ENCODE data around the gene LARP4B.

The LARP4B gene

GRCh38 chr10:824946-825345 is 106.6 kb downstream of the LARP4B start:
- no peak for DNase-seq (ENCODE audit: low spot score)

GRCh38 chr10:824497-824896 is 107.0 kb downstream of the LARP4B start:
- DNase-seq (ENCODE audit: low spot score) = no peak

- DNase-seq (ENCODE audit: low spot score) = no peak
Measured at GRCh38 chr10:822661-823367, 108.7 kb downstream of the LARP4B start.

GRCh38 chr10:822197-822596 is 109.3 kb downstream of the LARP4B start:
- DNase-seq (ENCODE audit: low spot score) = no peak

GRCh38 chr10:821322-821721 is 110.2 kb downstream of the LARP4B start:
- no peak for DNase-seq (ENCODE audit: low spot score)

GRCh38 chr10:819816-820215 is 111.7 kb downstream of the LARP4B start:
- no peak for DNase-seq (ENCODE audit: low spot score)

- no peak for DNase-seq (ENCODE audit: low spot score)
Measured at GRCh38 chr10:819326-819725, 112.2 kb downstream of the LARP4B start.

GRCh38 chr10:818526-819220 is 112.8 kb downstream of the LARP4B start:
- no peak for DNase-seq (ENCODE audit: low spot score)

GRCh38 chr10:818010-818409 is 113.5 kb downstream of the LARP4B start:
- DNase-seq (ENCODE audit: low spot score) = no peak

GRCh38 chr10:817371-817770 is 114.1 kb downstream of the LARP4B start:
- DNase-seq (ENCODE audit: low spot score) = no peak

- DNase-seq (ENCODE audit: low spot score) = no peak
Measured at GRCh38 chr10:816958-817357, 114.5 kb downstream of the LARP4B start.

- DNase-seq (ENCODE audit: low spot score) = no peak
Measured at GRCh38 chr10:816091-816477, 115.4 kb downstream of the LARP4B start.

GRCh38 chr10:815338-816090 is 116.0 kb downstream of the LARP4B start:
- DNase-seq (ENCODE audit: low spot score) = no peak

- no peak for DNase-seq (ENCODE audit: low spot score)
Measured at GRCh38 chr10:814536-815302, 116.8 kb downstream of the LARP4B start.

GRCh38 chr10:813286-813685 is 118.2 kb downstream of the LARP4B start:
- no peak for DNase-seq (ENCODE audit: low spot score)

GRCh38 chr10:812787-813186 is 118.7 kb downstream of the LARP4B start:
- DNase-seq (ENCODE audit: low spot score) = no peak

- no peak for DNase-seq (ENCODE audit: low spot score)
Measured at GRCh38 chr10:811379-812175, 119.9 kb downstream of the LARP4B start.

- DNase-seq (ENCODE audit: low spot score) = no peak
Measured at GRCh38 chr10:810351-810846, 121.1 kb downstream of the LARP4B start.

GRCh38 chr10:809671-810350 is 121.7 kb downstream of the LARP4B start:
- no peak for DNase-seq (ENCODE audit: low spot score)

- DNase-seq (ENCODE audit: low spot score) = no peak
Measured at GRCh38 chr10:807958-808353, 123.5 kb downstream of the LARP4B start.
